ENCODE data around the gene MYH7. TPM values are rescaled to one million over a fixed set of nuclear protein-coding genes. Genes with fewer than 3 reads are reported as not detected.
"Not testable (repeated sequence)": the region's sequence is repeated elsewhere in the genome, so short reads cannot be mapped to it uniquely, and the experiment has no call there.

MYH7 gene
- total RNA-seq, 1 donor from 2014 or later: not detected

GRCh38 chr14:23460960-23461359 lies 25.5 kb upstream of the MYH7 start:
- Histone ChIP-seq H3K4me1 (no peaks in the 10 kb centered on the region), H3K9me3 (no peaks in the 10 kb centered on the region), H3K27ac (no peak overlapping the region), H3K4me3 (no peak overlapping the region), H3K27me3 (no peaks in the 10 kb centered on the region), H3K36me3 (no peaks in the 10 kb centered on the region)
- intact Hi-C loops (cut with DNase I): loop anchor here (10.0 kb wide), 1 partner anchor 136 kb away; the partner anchor contains the start of gene PABPN1
- TF ChIP-seq, protein P1, sequence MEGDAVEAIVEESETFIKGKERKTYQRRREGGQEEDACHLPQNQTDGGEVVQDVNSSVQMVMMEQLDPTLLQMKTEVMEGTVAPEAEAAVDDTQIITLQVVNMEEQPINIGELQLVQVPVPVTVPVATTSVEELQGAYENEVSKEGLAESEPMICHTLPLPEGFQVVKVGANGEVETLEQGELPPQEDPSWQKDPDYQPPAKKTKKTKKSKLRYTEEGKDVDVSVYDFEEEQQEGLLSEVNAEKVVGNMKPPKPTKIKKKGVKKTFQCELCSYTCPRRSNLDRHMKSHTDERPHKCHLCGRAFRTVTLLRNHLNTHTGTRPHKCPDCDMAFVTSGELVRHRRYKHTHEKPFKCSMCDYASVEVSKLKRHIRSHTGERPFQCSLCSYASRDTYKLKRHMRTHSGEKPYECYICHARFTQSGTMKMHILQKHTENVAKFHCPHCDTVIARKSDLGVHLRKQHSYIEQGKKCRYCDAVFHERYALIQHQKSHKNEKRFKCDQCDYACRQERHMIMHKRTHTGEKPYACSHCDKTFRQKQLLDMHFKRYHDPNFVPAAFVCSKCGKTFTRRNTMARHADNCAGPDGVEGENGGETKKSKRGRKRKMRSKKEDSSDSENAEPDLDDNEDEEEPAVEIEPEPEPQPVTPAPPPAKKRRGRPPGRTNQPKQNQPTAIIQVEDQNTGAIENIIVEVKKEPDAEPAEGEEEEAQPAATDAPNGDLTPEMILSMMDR (IDR thresholded peaks at IDR 0.05): no peak
- TF ChIP-seq POLR2A (IDR thresholded peaks at IDR 0.05): no peak
- TF ChIP-seq POLR2AphosphoS5 (IDR thresholded peaks at IDR 0.05; ENCODE audit: insufficient read depth in 1 of 2, low read depth in 1 of 2): no peak
- DNase-seq (ENCODE audit: extremely low spot score in 2 of 2): no peak

- no peaks in the 10 kb centered on the region for H3K36me3 ChIP-seq
- H3K4me1 ChIP-seq: no peaks in the 10 kb centered on the region
- H3K4me3 ChIP-seq: no peak overlapping the region
- no peaks in the 10 kb centered on the region for H3K27me3 ChIP-seq
- DNase-seq (ENCODE audit: extremely low spot score in 2 of 2): no peak
- TF ChIP-seq POLR2AphosphoS5 (IDR thresholded peaks at IDR 0.05; ENCODE audit: insufficient read depth in 1 of 2, low read depth in 1 of 2) (no peak), POLR2A (IDR thresholded peaks at IDR 0.05) (no peak)
- TF ChIP-seq, protein P1 (IDR thresholded peaks at IDR 0.05): no peak
- H3K9me3 ChIP-seq: no peaks in the 10 kb centered on the region
- H3K27ac ChIP-seq: no peak overlapping the region
- intact Hi-C loops (cut with DNase I): no loop called here
These were observed 22.4 kb upstream of the MYH7 start for GRCh38 chr14:23457587-23458445.

DNA sequence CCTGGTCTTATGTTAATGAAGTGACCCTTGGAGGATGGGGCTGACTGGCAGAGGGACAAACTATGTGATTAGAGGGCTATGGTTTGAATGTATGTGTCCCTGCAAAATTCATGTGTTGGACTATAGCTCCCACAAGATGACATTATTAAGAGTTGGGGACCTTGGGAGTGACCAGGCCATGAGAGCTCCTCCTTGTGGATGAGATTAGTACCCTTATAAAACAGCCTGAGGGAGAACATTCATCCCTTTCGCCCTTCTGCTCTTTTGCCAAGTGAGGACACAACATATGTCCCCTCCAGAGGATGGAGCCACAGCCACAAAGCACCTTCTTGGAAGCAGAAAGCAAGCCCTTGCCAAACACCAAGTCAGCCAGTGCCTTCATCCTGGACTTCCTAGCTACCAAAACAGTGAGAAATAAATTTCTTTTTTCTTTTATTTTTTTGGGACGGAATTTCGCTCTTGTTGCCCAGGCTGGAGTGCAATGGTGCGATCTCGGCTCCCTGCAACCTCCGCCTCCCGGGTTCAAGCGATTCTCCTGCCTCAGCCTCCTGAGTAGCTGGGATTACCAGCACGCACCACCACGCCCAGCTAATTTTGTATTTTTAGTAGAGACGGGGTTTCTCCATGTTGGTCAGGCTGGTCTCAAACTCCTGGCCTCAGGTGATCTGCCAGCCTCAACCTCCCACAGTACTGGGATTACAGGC lies 21.6 kb upstream of the MYH7 start:
- intact Hi-C loops (cut with DNase I); H3K4me1 ChIP-seq; H3K27me3 ChIP-seq; DNase-seq (ENCODE audit: extremely low spot score in 2 of 2); H3K4me3 ChIP-seq; H3K36me3 ChIP-seq; H3K9me3 ChIP-seq; H3K27ac ChIP-seq: not testable (repeated sequence)

DNA sequence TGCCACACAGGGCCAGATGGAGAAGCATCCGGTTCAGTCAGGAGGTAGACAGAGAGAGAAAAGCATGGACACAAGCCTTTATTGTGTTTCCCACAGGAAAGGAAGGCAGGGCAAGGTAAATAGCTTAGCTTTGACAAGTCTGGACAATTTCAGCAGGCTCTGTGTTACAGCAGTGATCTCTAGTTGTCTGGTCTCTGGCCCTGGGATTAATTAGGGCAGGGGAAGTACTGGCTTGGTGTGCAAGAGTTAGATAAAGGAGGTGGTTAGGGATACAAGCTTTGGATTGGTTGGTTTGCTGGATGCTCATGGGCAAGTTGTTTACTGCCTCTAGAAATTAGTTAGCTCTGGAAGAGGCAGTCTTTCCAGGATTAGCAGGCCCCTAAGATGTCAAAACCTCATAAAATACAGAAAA lies 19.0 kb upstream of the MYH7 start:
- Histone ChIP-seq H3K27ac (no peak overlapping the region), H3K36me3 (no peaks in the 10 kb centered on the region), H3K27me3 (no peaks in the 10 kb centered on the region), H3K9me3 (no peaks in the 10 kb centered on the region), H3K4me3 (no peak overlapping the region), H3K4me1 (no peaks in the 10 kb centered on the region)
- TF ChIP-seq, protein P1 (IDR thresholded peaks at IDR 0.05): no peak
- TF ChIP-seq POLR2AphosphoS5 (IDR thresholded peaks at IDR 0.05; ENCODE audit: insufficient read depth in 1 of 2, low read depth in 1 of 2): no peak
- TF ChIP-seq POLR2A (IDR thresholded peaks at IDR 0.05): no peak
- intact Hi-C loops (cut with DNase I): no loop called here
- DNase-seq (ENCODE audit: extremely low spot score in 2 of 2): no peak

DNA sequence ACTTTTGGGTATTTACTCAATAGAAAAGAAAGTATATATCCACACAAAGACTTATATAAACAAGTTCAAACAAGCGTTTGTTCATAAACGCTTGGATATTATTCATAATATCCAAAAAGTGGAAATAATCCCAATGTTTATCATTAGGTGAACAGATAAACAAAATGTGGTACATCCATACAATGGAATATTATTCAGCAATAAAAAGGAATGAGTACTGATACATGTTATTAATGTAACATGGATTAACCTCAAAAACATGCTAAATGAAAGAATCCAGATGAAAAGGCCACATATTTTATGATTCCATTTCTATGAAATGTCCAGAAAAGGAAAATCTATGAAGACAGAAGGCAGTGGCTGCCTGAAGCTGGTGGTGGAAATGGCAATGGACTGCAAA lies 16.8 kb upstream of the MYH7 start:
- Histone ChIP-seq H3K36me3 (no peaks in the 10 kb centered on the region), H3K27ac (no peak overlapping the region), H3K4me3 (no peak overlapping the region), H3K4me1 (no peaks in the 10 kb centered on the region), H3K27me3 (no peaks in the 10 kb centered on the region), H3K9me3 (no peaks in the 10 kb centered on the region)
- intact Hi-C loops (cut with DNase I): no loop called here
- DNase-seq (ENCODE audit: extremely low spot score in 2 of 2): no peak
- TF ChIP-seq, protein P1 (IDR thresholded peaks at IDR 0.05): no peak
- TF ChIP-seq POLR2AphosphoS5 (IDR thresholded peaks at IDR 0.05; ENCODE audit: insufficient read depth in 1 of 2, low read depth in 1 of 2) (no peak), POLR2A (IDR thresholded peaks at IDR 0.05) (no peak)
